SW480 (cell line): Measurements from ENCODE around the gene KCNA1.
A peak's percentile ranks its signal among the peaks of the same experiment; 100 is the strongest.
"Not testable (repeated sequence)": the region's sequence is repeated elsewhere in the genome, so short reads cannot be mapped to it uniquely, and the experiment has no call there.

Experiments used
- DNase-seq: peaks from one replicate; pipeline ENCODE4 v3.0.0-alpha.2; 2016; ENCODE audit warnings: low spot score

KCNA1 gene

GRCh38 chr12:4909734-4910501 is at the start of gene KCNA1:
Gene KCNA1 (plus strand): TSS chr12:4909905. CDS start chr12:4911379, 1,474 bp downstream.
- no peak for DNase-seq

- DNase-seq, result no peak
Measured at GRCh38 chr12:4860741-4861140, 49.0 kb upstream of the KCNA1 start.

DNA sequence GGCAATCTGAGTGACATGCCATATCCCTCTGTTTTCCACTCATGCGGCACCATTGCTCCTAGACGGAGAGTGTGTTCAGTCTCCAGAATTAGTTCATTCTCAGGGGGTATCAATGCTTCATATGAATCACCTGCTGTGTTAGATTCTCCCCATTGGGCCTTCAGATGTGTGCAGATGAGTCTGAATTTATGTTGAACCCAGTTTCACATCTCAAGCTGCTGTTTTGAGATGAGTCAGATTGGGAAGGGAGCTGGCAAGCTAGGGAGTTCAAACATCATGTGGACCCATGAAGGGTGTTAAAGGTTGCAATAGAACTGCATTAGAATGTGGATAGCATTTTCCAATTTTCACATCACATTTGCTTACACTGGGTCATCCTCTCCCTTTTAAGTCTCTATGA is 46.9 kb upstream of the KCNA1 start:
- DNase-seq, result no peak

- DNase-seq, result no peak
Measured at GRCh38 chr12:4864575-4864974, 45.1 kb upstream of the KCNA1 start.

DNA sequence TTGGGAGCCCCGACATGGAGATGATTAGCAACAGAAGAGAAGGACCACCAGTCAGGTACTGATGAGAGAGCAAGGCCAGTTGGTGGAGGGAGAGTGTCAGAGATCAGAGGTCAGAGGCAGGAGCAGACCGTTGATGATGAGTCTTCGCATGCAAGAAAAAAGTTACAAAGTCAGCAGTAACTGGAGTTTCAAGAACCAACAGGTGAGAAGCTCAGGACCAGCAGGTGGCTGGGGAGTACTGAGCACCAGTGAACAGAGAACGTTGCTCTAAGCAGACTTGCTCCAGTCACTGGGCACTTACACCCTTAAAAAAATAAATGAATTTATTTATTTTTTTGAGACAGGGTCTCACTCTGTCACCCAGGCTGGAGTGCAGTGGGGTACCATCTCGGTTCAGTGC is 44.5 kb upstream of the KCNA1 start:
- DNase-seq, result no peak

DNA sequence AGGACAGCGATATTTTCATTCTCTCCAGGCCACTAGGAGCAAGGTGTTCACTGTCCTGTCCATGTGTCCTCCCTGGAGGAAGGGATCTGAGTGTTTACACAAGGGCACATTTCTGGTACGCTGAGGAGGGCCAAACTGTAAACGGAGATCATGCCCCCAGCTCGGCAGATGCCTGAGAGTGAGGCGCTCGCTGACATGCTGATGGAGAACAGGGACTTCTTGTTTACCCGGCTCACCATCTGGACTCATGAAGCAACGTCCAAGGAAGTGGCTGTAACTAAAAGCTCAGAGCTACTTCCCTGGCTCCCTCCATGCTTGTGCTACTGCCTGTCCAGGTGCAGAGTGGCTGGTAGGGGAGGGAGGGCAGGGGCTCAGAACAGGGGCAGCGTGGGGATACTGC is 43.4 kb upstream of the KCNA1 start:
- no peak for DNase-seq

DNA sequence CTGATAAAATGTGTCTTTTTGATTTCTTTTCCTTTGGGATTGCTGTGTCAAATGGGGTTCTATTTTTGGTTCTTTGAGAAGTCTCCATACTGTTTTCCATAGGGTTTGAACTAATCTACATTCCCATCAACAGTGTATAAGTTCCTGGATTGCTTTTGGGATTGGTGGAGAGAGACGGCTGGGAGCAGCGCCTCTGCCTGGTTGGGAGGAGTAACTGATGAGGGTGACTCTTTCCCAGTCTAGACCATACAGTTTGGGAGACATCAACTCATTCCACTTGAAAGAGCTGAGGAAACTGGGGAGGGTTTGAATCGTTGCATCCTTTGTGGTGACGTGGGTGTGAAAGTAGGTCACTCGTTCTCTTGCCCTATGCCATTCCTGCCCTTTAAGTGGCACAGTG is 42.3 kb upstream of the KCNA1 start:
- DNase-seq, result no peak

- no peak for DNase-seq
Measured at GRCh38 chr12:4870423-4870822, 39.3 kb upstream of the KCNA1 start.

DNA sequence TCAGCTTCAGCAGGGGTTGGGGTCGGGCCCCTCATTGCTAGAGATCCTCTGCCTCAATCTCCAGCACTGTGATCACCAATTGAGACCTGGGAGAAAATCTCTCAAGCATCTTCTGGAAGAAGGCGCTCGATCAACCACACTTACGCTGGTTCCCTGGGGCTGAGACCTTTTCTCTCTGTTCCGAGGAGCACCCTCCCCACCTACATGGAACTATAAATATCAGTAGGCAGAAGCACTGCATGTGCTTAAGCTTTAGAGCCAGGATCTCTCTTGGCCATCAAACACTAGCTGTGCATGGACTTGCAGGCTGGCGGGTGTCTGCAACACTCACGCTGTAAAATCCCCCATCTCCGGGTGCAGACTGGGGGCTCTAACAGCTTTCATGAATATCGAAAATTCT is 38.2 kb upstream of the KCNA1 start:
- DNase-seq, result no peak

DNA sequence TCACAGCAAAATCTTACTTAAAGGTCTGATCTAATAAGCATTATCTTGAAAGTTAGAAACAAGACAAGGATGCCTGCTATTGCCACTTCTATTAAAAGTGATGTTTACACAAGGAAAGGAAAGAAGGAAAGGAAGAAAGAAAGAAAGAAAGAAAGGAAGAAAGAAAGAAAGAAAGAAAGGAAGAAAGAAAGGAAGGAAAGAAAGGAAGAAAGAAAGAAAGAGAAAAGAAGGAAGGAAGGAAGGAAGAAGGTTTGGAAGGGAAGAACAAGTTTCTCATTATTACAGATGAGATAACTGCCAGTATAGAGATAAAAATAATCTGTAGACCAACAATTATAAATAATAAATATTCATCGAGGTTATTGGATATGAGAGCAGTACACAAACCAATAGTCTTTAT is 35.8 kb upstream of the KCNA1 start:
- no peak for DNase-seq

DNA sequence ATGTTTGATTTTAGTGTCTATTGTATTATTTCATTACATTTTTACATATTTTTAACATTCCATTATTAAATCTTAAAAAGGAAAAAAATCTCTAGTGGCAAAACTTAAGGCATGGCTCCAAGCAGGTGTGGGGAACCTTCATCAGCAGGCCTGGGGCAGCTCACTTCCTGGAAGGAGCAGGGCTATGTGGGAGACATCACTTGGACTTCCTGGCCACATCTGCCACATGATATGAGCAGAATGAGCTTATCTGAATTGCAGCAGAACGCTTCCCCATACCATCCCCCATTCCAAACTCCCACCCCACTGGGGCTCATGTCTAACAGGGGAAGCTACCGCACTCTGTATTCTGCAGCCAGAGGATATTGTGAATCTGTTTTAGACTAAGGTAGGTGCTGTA is 35.0 kb upstream of the KCNA1 start:
- DNase-seq, result no peak

- DNase-seq, result not testable (repeated sequence)
Measured at GRCh38 chr12:4879481-4879880, 30.2 kb upstream of the KCNA1 start.

GRCh38 chr12:4881266-4882064 is 28.2 kb upstream of the KCNA1 start:
- DNase-seq, result no peak

DNA sequence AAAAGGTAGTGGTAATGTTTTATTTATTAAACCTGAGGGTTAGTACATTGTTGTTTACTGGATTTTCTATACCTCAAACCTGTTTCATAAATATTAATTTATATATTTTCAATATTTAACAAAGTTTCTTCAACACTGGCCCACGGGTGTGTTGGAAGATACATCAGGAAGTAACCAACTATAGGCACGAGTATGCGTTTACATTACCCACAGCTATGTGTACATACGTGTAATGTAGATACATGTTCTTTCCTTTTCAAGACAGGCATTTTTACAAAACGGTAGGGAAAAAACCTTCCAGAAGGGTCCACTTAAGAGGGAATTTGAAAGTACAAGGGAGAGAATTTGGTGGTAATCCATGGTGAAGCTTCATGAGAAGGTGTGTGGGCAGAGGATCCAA is 17.8 kb upstream of the KCNA1 start:
- no peak for DNase-seq

GRCh38 chr12:4892418-4892817 is 17.3 kb upstream of the KCNA1 start:
- DNase-seq, result no peak

GRCh38 chr12:4894019-4894418 is 15.7 kb upstream of the KCNA1 start:
- no peak for DNase-seq

DNA sequence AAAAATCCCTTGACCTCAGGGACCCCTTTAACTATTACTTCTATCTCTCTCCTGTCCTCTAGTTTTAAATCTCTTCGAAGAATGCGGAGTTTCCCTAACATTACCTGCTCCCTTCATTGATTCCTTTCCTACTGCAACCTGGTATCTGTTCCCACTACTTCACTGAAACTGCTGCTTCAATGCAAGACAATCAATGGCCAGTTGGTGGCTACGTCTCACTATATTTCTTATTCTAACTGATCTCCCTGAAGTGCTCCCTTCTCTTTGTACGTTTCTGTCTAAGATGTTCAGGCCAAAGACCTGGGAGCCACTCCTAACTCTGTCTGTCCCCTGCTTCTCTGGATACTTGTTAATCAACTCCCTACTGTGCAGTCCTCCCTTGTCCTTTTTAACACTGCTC is 10.3 kb upstream of the KCNA1 start:
- peak; percentile 27 for DNase-seq

DNA sequence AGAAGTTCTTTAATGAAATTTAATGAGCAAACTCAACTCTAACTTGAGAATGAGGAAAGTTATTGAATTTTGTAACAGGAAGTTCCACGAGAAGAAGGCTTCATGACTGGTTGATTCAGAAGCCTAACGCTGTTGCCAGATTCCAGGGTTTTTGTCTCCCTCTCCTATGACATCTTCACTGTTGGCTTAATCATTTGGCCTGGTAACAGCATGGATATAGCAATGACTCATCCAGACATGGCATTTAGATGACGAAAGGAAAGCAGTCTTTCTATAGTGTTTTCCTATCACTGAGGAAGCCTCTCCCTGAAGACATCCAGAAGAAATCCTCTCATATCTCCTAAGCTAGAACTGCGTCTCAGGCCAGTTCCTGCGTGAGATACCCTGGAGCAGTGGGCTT is 9.4 kb upstream of the KCNA1 start:
- DNase-seq, result peak; percentile 25

GRCh38 chr12:4905316-4905715 is 4.4 kb upstream of the KCNA1 start:
- no peak for DNase-seq

DNA sequence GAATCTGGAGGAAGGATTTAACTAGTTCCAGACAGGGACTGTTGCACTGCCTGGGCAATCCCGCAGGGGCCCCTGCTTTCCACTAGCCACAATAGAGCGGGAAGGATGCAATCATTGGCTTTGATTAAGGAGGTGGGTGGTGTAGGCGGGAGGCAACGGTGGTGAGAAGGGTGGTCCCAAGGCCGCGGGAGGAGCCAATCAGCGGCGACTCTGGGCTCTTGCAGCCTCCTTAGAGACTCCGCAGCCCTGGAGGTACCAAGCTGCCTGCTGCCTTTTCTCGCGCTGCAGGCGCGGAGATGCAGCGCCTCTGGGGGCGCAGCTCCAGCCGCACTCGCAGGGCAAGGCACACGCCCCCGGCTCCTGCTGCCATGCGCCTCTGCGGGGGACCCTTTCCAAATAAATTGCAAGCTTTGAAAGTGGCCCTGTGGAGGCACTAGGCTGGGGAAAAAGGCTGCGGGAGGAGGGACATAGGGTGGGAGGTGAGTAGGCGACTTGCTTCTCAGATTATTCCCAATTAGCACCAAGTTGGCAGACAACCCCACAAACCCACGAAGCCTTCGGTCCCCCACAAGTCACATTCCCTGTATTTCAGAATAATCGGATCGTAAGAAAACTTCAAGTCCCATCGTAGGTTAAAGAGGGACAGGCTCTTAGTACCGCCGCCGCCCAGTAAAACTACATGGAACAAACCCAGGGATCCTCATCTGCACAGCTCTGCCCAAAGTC is 858 bp upstream of the KCNA1 start:
- no peak for DNase-seq

GRCh38 chr12:4909410-4909733 is 333 bp upstream of the KCNA1 start:
- DNase-seq, result no peak

DNA sequence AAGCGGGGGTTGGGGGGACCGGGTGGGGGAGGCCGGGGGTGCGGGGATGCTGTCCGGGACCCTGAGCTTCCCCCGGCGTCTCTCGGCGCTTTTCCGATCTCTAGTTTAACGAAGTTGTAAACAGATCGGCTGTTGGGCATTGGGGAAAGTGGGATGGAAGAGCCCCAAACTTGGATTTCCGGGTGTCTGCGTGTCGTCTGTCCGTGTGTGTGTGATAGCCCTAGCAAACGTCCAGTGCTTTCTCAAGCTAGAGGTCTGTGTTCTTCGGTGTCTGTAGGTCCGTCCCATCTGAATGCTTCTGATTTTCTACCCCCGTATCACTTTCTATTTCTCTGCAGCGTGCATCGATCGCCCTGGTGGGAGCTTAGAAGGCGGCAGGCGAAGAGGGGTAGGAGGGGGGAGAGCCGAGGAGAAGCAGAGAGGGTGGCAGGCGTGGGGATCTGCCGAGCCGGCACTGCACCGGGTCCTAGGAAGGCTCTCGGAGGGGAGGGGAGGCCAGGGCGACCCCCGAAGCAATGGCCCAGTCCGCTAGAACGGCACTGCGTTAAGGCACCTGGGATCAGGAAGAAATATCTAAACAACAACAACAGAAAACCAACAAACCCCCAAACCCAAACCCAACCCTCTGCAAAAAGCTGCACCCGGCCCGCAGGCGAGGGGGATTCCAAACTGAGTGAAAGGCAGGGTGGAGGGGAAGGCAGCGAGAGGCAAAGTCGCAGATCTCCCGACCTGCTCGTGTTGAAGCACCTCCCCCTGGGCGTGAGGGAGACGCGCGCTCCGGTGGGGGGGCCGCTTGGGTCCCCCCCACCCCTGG is 1.0 kb downstream of the KCNA1 start:
- no peak for DNase-seq
